DND-41 (cell line): ENCODE measurements around the gene RALGAPA2.

Experiments used
- ATAC-seq: fragments of 200-7000 bp; cut with Tn5 transposase; 3 replicates; pipeline ENCODE4 v1.9.1; 2021; ENCODE audit warnings: low read depth; ENCODE audit not compliant: insufficient read depth
- DNase-seq: peaks from one replicate; pipeline ENCODE4 v3.0.0-alpha.2; 2020
- H2AFZ ChIP-seq: 2 replicates; pipeline ENCODE4 v1.6.0; 2012; ENCODE audit warnings: low read depth, low read length
- H3K27ac ChIP-seq: 2 replicates; pipeline ENCODE4 v1.5.1; 2012; ENCODE audit warnings: low read length, inconsistent platforms
- H3K27me3 ChIP-seq: fragments of 200-600 bp; sonication (generic); 2 replicates; pipeline ENCODE4 v1.6.0; 2012; ENCODE audit warnings: low read length, mild to moderate bottlenecking, inconsistent platforms; ENCODE audit not compliant: insufficient read depth, poor library complexity
- H3K36me3 ChIP-seq: 2 replicates; pipeline ENCODE4 v1.5.1; 2012; ENCODE audit warnings: low read length, inconsistent platforms; ENCODE audit not compliant: insufficient read depth
- H3K4me1 ChIP-seq: 2 replicates; pipeline ENCODE4 v1.5.1; 2012; ENCODE audit warnings: mild to moderate bottlenecking, low read length; ENCODE audit not compliant: insufficient read depth
- H3K4me2 ChIP-seq: 2 replicates; pipeline ENCODE4 v1.6.0; 2012; ENCODE audit warnings: mild to moderate bottlenecking, moderate library complexity, low read length, inconsistent platforms; ENCODE audit not compliant: insufficient read depth
- H3K4me3 ChIP-seq, 2 experiments: fragments of 200-600 bp in 1 of 2; shearing (Covaris generic) in 1 of 2; 2 replicates each; pipeline ENCODE4 v1.5.1; 2012 to 2016; ENCODE audit warnings: inconsistent platforms in 2 of 2, low read length in 2 of 2, mild to moderate bottlenecking in 2 of 2, low read depth in 1 of 2, moderate library complexity in 1 of 2
- H3K79me2 ChIP-seq: 2 replicates; pipeline ENCODE4 v1.6.0; 2012; ENCODE audit warnings: low read length, inconsistent platforms; ENCODE audit not compliant: insufficient read depth
- H3K9ac ChIP-seq: 2 replicates; pipeline ENCODE4 v1.6.0; 2012; ENCODE audit warnings: low read depth, mild to moderate bottlenecking, inconsistent platforms, low read length, moderate library complexity
- H3K9me3 ChIP-seq: 2 replicates; pipeline ENCODE4 v1.5.1; 2012; ENCODE audit warnings: low read length, moderate library complexity, mild to moderate bottlenecking, inconsistent platforms; ENCODE audit not compliant: insufficient read depth, severe bottlenecking
- H4K20me1 ChIP-seq: 2 replicates; pipeline ENCODE4 v1.6.0; 2012; ENCODE audit warnings: low read length; ENCODE audit not compliant: insufficient read depth
- EZH2 ChIP-seq: IDR thresholded peaks from 3 replicates; pipeline ENCODE4 v1.6.1; 2012; ENCODE audit warnings: borderline replicate concordance, low read depth, mild to moderate bottlenecking, moderate library complexity, low read length, inconsistent platforms; ENCODE audit not compliant: severe bottlenecking
- TF ChIP-seq, protein P1 (sequence below): IDR thresholded peaks from 2 replicates; pipeline ENCODE4 v1.5.1; 2012; ENCODE audit warnings: borderline replicate concordance, low read length, moderate library complexity, mild to moderate bottlenecking; ENCODE audit not compliant: poor library complexity, severe bottlenecking; ENCODE audit errors: extremely low read depth

The RALGAPA2 gene

DNA sequence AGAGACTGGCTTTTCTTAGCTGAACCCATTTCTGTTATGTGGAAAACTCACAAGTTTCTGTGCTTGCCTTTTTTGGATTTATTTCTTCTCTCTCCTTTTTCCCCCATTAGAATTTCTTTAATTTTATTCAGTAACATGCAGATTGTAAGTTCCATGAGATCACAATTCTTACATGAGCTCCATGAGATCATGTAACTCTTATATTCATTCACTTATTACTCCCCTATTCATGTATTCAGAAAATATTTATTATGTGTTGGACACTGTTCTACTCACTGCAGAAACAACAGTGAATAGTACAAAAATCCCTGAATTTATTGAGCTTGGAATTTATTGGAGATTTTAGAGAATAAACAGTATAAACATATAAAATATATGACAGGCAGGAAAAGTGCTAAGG is 238.8 kb downstream of the RALGAPA2 start:
- H4K20me1 ChIP-seq: no peaks in the 10 kb centered on the region
- no peak overlapping the region for H3K4me3 ChIP-seq
- ATAC-seq (no peak), DNase-seq (no peak)
- H3K79me2 ChIP-seq: no peaks in the 10 kb centered on the region
- no peak overlapping the region for H2AFZ ChIP-seq
- TF ChIP-seq EZH2: no peak
- TF ChIP-seq, protein P1, sequence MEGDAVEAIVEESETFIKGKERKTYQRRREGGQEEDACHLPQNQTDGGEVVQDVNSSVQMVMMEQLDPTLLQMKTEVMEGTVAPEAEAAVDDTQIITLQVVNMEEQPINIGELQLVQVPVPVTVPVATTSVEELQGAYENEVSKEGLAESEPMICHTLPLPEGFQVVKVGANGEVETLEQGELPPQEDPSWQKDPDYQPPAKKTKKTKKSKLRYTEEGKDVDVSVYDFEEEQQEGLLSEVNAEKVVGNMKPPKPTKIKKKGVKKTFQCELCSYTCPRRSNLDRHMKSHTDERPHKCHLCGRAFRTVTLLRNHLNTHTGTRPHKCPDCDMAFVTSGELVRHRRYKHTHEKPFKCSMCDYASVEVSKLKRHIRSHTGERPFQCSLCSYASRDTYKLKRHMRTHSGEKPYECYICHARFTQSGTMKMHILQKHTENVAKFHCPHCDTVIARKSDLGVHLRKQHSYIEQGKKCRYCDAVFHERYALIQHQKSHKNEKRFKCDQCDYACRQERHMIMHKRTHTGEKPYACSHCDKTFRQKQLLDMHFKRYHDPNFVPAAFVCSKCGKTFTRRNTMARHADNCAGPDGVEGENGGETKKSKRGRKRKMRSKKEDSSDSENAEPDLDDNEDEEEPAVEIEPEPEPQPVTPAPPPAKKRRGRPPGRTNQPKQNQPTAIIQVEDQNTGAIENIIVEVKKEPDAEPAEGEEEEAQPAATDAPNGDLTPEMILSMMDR: no peak
- no peaks in the 10 kb centered on the region; the same call in 1 of the 2 replicates for H3K36me3 ChIP-seq
- H3K27me3 ChIP-seq: no peaks in the 10 kb centered on the region
- no peak overlapping the region for H3K4me2 ChIP-seq
- no peak overlapping the region for H3K9ac ChIP-seq
- no peaks in the 10 kb centered on the region for H3K9me3 ChIP-seq
- H3K27ac ChIP-seq: no peak overlapping the region
- H3K4me1 ChIP-seq: no peaks in the 10 kb centered on the region

DNA sequence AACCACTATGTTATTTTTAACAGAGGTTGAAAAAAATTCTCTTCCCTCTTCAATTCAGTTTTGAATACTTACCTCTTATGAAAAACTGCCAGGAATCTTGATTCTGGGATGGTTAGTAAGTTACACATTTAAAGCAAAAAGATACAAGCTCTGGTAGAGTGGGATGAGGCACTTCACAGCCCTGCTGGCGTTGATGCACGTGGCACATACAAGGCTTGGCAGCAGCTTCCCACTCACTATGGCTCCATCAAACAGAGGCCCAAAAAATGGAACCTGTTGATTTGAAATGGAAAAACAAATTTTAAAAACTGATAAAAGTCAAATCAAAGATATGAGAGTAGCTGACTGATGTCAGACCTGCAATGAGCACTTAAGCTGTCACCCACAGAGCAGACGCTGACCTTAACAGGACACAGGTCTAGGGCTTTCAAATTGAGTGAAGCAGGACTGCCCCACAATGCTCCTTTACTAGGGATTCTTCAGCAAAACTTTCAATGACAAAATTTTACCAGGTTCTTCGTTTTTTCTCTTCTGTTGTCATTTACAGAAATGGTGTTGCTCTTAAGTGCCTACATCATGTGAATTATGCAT is 239.7 kb downstream of the RALGAPA2 start:
- no peaks in the 10 kb centered on the region for H4K20me1 ChIP-seq
- no peak overlapping the region for H3K4me2 ChIP-seq
- H3K27me3 ChIP-seq: no peaks in the 10 kb centered on the region
- no peak overlapping the region for H3K4me3 ChIP-seq
- H2AFZ ChIP-seq: no peak overlapping the region
- no peaks in the 10 kb centered on the region for H3K4me1 ChIP-seq
- no peak overlapping the region for H3K9ac ChIP-seq
- DNase-seq (no peak), ATAC-seq (no peak)
- no peak overlapping the region for H3K27ac ChIP-seq
- no peak for TF ChIP-seq EZH2
- TF ChIP-seq, protein P1: no peak
- H3K9me3 ChIP-seq: no peaks in the 10 kb centered on the region
- H3K36me3 ChIP-seq: no peaks in the 10 kb centered on the region; the same call in 1 of the 2 replicates
- no peaks in the 10 kb centered on the region for H3K79me2 ChIP-seq

DNA sequence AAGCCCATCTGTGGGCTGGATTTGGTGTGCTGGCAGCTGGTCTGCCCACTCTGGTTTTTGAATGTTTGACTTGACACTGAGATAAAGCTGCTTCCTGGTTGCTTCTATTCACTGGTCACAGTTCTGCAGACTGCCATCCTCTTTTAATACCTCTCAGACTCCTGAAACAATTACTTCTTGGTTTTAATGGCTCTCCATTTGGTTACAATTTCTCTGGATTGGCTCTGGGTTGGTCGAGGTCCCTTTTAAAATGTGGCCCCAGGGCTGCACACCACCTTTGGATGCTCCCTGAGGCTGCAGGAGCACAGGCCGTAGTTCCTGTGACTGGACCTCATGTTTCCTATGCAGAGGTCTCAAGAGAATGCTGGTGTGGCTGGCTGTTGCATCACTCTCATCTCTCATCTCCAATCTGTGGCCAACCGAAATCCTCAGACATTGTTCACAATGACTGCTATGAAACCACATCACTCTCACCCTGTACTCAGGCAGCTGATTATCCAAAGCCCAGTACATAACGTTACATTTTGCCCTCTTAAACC is 246.0 kb downstream of the RALGAPA2 start:
- Histone ChIP-seq H3K4me1 (no peaks in the 10 kb centered on the region), H3K4me2 (no peak overlapping the region), H3K27me3 (no peaks in the 10 kb centered on the region), H2AFZ (no peak overlapping the region), H3K4me3 (no peak overlapping the region), H3K9me3 (no peaks in the 10 kb centered on the region), H3K79me2 (no peaks in the 10 kb centered on the region), H3K36me3 (no peaks in the 10 kb centered on the region), H3K9ac (no peak overlapping the region), H3K27ac (no peak overlapping the region), H4K20me1 (no peaks in the 10 kb centered on the region)
- no peak for TF ChIP-seq EZH2
- TF ChIP-seq, protein P1: no peak
- ATAC-seq: peak; percentile 84
- DNase-seq: peak; percentile 50
